HEK293T (cell line): ENCODE data around the gene EFNA5.

Experiments used
- BHLHE40 ChIP-seq: fragments of 450-650 bp; IDR thresholded peaks from 2 replicates; pipeline ENCODE4 v1.6.1; 2016; ENCODE audit warnings: mild to moderate bottlenecking, moderate library complexity, borderline replicate concordance
- CTBP1 ChIP-seq: fragments of 450-650 bp; IDR thresholded peaks from 2 replicates; pipeline ENCODE4 v1.6.1; 2016; ENCODE audit warnings: borderline replicate concordance
- ELF4 ChIP-seq: fragments of 450-650 bp; IDR thresholded peaks from 2 replicates; pipeline ENCODE4 v1.6.1; 2017; ENCODE audit warnings: antibody characterized with exemption
- FOXA1 ChIP-seq: fragments of 450-650 bp; IDR thresholded peaks from 2 replicates; pipeline ENCODE4 v1.6.1; 2016; ENCODE audit warnings: mild to moderate bottlenecking
- FOXK2 ChIP-seq: fragments of 450-650 bp; IDR thresholded peaks from 2 replicates; pipeline ENCODE4 v1.6.1; 2016; ENCODE audit warnings: mild to moderate bottlenecking
- FOXM1 ChIP-seq: fragments of 450-650 bp; IDR thresholded peaks from 2 replicates; pipeline ENCODE4 v1.6.1; 2017; ENCODE audit warnings: mild to moderate bottlenecking, borderline replicate concordance
- HDGF ChIP-seq: fragments of 450-650 bp; IDR thresholded peaks from 2 replicates; pipeline ENCODE4 v1.6.1; 2017; ENCODE audit warnings: antibody characterized with exemption, borderline replicate concordance
- L3MBTL2 ChIP-seq: fragments of 450-650 bp; conservative IDR thresholded peaks from 2 replicates; pipeline ENCODE4 v1.6.1; 2016; ENCODE audit warnings: mild to moderate bottlenecking
- LEF1 ChIP-seq: fragments of 450-650 bp; IDR thresholded peaks from 2 replicates; pipeline ENCODE4 v1.6.1; 2017; ENCODE audit warnings: mild to moderate bottlenecking, borderline replicate concordance
- PKNOX1 ChIP-seq: fragments of 450-650 bp; IDR thresholded peaks from 2 replicates; pipeline ENCODE4 v1.6.1; 2016
- SP1 ChIP-seq: fragments of 450-650 bp; IDR thresholded peaks from 2 replicates; pipeline ENCODE4 v1.6.1; 2017
- SUZ12 ChIP-seq: fragments of 450-650 bp; IDR thresholded peaks from 2 replicates; pipeline ENCODE4 v1.6.1; 2016; ENCODE audit warnings: mild to moderate bottlenecking
- ZNF384 ChIP-seq: fragments of 450-650 bp; IDR thresholded peaks from 2 replicates; pipeline ENCODE4 v1.6.1; 2016

- TF ChIP-seq L3MBTL2, result no peak
- no peak for TF ChIP-seq SUZ12
- no peak for TF ChIP-seq ELF4
- TF ChIP-seq FOXA1, result no peak
- TF ChIP-seq FOXM1, result no peak
- TF ChIP-seq HDGF, result no peak
- TF ChIP-seq ZNF384, result no peak
- no peak for TF ChIP-seq BHLHE40
- no peak for TF ChIP-seq CTBP1
- no peak for TF ChIP-seq SP1
- no peak for TF ChIP-seq LEF1
- TF ChIP-seq PKNOX1, result no peak
- no peak for TF ChIP-seq FOXK2
These were observed 93.9 kb downstream of the EFNA5 start for GRCh38 chr5:107576736-107577393.
